Camera-type eye (tissue), 1 donor: ENCODE results near the gene CD40LG. TPM values are rescaled to one million over a fixed set of nuclear protein-coding genes. Genes with fewer than 3 reads are reported as not detected.

Source experiments
- total RNA-seq: library from RNA; depleted of rRNA; stranded (reverse); fragments of >200 nt; gene quantifications from one replicate; pipeline ENCODE4 v1.2.3, GENCODE V29; 2014

CD40LG gene
- total RNA-seq = not detected

DNA sequence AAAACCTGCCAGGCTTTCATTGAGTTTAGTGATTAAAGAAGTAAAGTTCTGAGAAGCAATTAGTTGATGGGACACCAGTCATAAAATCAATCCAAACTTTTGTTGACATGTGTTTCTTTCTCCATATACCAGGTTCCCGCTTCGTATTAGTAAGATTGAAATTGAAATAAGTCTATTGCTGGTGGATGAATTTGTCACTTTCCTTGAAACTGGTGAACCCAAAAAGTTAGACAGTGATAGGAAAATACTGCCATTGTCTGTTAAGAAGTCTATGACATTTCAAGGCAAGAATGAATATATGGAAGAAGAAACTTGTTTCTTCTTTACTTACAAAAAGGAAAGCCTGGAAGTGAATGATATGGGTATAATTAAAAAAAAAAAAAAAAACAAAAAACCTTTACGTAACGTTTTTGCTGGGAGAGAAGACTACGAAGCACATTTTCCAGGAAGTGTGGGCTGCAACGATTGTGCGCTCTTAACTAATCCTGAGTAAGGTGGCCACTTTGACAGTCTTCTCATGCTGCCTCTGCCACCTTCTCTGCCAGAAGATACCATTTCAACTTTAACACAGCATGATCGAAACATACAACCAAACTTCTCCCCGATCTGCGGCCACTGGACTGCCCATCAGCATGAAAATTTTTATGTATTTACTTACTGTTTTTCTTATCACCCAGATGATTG, at the start of gene CD40LG:
Gene CD40LG (plus strand): TSS at position 482 of the 684 bp plus-strand sequence. CDS start 91 bp downstream, at position 573.

Other genes starting within 250 kb of the CD40LG start
- not detected for gene BRS3, start 160.2 kb upstream of the CD40LG start, total RNA-seq
- gene HTATSF1, start 150.6 kb upstream of the CD40LG start, total RNA-seq = 109 TPM
- 1.1 TPM for gene VGLL1, start 115.9 kb upstream of the CD40LG start, total RNA-seq
- 15.6 TPM for gene ARHGEF6, start 132.8 kb downstream of the CD40LG start, total RNA-seq
- 602 TPM for gene RBMX, start 232.6 kb downstream of the CD40LG start, total RNA-seq